Erythroblast (primary cell): ENCODE measurements around the gene MARCHF5.

Experiments used
- GATA1 ChIP-seq: IDR thresholded peaks from 2 replicates; pipeline ENCODE4 v1.6.1; 2011; ENCODE audit warnings: low read depth, mild to moderate bottlenecking, control low read depth, low read length, moderate library complexity
- POLR2A ChIP-seq: IDR thresholded peaks from 2 replicates; pipeline ENCODE4 v1.6.1; 2011; ENCODE audit warnings: mild to moderate bottlenecking, low read length

DNA sequence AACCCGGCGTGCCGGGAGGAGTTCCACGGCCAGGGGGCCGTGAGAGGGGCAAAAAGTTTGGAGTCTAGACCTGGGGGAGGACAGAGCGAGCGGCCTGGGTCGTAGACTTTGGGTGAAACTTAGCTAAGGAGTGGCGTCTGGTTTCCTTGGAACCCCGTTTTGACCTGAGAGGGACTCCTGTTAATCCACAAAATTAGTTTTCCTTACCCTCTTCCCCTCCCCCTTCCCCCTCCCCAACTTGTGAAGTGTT, 574 bp downstream of the MARCHF5 start:
- TF ChIP-seq POLR2A (no peak), GATA1 (no peak)
